Measurements from ENCODE around the gene ENG. TPM values are rescaled to one million over a fixed set of nuclear protein-coding genes. Genes with fewer than 3 reads are reported as not detected.

ENG gene
- total RNA-seq, 4 donors from 2014 or later: 37.9 to 153 (median 50.8) TPM

GRCh38 chr9:127816362-127816725, 38.1 kb downstream of the ENG start:
- TF ChIP-seq CTCF (IDR thresholded peaks at IDR 0.05; ENCODE audit: low read depth): no peak

- no peak for TF ChIP-seq CTCF (IDR thresholded peaks at IDR 0.05; ENCODE audit: low read depth)
Measured at GRCh38 chr9:127815512-127816361, 38.7 kb downstream of the ENG start.

- no peak for TF ChIP-seq CTCF (IDR thresholded peaks at IDR 0.05; ENCODE audit: low read depth)
Measured at GRCh38 chr9:127814619-127815511, 39.6 kb downstream of the ENG start.

GRCh38 chr9:127813686-127814226, 40.7 kb downstream of the ENG start:
- TF ChIP-seq CTCF (IDR thresholded peaks at IDR 0.05; ENCODE audit: low read depth): no peak

GRCh38 chr9:127812936-127813675, 41.4 kb downstream of the ENG start:
- TF ChIP-seq CTCF (IDR thresholded peaks at IDR 0.05; ENCODE audit: low read depth): no peak

GRCh38 chr9:127812011-127812410, 42.4 kb downstream of the ENG start:
- TF ChIP-seq CTCF (IDR thresholded peaks at IDR 0.05; ENCODE audit: low read depth): no peak

Measured in subcutaneous adipose tissue (tissue), 4 donors.